AG09309 (cell line): Measurements from ENCODE around the gene IFIT1.
"Not testable (repeated sequence)": the region's sequence is repeated elsewhere in the genome, so short reads cannot be mapped to it uniquely, and the experiment has no call there.

ENCODE experiments used
- DNase-seq: peaks from one replicate; pipeline ENCODE4 v3.0.0-alpha.2; 2010; ENCODE audit warnings: low read depth
- H3K4me3 ChIP-seq: 2 replicates; pipeline ENCODE4 v1.5.1; 2011; ENCODE audit warnings: mild to moderate bottlenecking, low read depth, low read length, moderate library complexity; ENCODE audit not compliant: control insufficient read depth
- CTCF ChIP-seq: IDR thresholded peaks from 2 replicates; pipeline ENCODE4 v1.5.1; 2011; ENCODE audit warnings: mild to moderate bottlenecking, low read depth, low read length, inconsistent platforms; ENCODE audit not compliant: insufficient read depth, control insufficient read depth; ENCODE audit errors: missing control alignments

IFIT1 gene

GRCh38 chr10:89347701-89348457, 44.5 kb upstream of the IFIT1 start:
- no peak for DNase-seq
- no peak overlapping the region for H3K4me3 ChIP-seq
- no peak for TF ChIP-seq CTCF

- no peak for DNase-seq
- no peak overlapping the region for H3K4me3 ChIP-seq
- TF ChIP-seq CTCF: no peak
Observed at GRCh38 chr10:89348481-89348880, 43.9 kb upstream of the IFIT1 start.

GRCh38 chr10:89348975-89349374, 43.4 kb upstream of the IFIT1 start:
- TF ChIP-seq CTCF: no peak
- no peak overlapping the region for H3K4me3 ChIP-seq
- no peak for DNase-seq

- not testable (repeated sequence) for DNase-seq, H3K4me3 ChIP-seq
Observed at GRCh38 chr10:89350631-89351315, 41.6 kb upstream of the IFIT1 start.

- no peak for TF ChIP-seq CTCF
- DNase-seq: no peak
- no peak overlapping the region for H3K4me3 ChIP-seq
Observed at GRCh38 chr10:89351412-89351779, 41.0 kb upstream of the IFIT1 start.

DNA sequence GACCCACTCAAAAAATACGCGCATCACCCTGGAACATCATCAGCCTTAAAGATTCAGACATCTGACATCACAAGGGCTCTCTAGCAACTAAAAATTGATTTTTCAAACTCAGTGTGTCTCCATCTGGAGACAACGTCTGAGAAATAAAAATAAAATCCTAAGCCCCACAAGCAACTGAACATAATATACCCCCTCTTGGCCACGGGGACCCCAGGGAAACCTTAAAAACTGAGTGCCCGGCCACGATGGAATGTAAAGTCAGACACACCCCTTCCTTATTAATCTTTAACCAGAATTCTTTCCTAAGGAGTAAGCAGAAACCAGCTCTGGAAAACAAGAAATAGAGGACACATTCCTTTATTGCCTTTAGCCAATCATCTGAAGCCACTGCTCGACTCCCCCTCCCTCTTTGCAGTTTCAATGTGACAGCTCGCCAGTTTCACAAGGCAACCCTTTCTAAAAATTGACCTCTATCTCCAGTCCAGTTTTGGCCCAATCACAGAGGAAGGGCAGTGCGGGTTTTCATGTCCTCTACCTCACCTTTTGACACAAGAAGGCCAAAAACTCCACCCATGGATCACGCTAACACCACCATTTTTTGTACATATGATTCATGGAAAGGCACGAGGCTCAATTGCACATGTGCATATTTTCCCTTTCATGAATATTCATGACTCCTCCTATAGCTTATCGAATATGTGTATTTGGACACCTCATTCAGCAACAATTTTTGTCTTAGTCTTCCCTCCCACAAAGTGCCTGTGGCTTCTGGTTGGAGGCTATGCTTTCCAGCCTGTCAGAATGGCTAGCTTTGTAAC, 40.4 kb upstream of the IFIT1 start:
- no peak overlapping the region for H3K4me3 ChIP-seq
- DNase-seq: peak; percentile 94

More for the DNA sequence above, 40.4 kb upstream of the IFIT1 start:
- no peak for TF ChIP-seq CTCF
